ENCODE data around the gene PARD6A. TPM values are rescaled to one million over a fixed set of nuclear protein-coding genes. Genes with fewer than 3 reads are reported as not detected.

The PARD6A gene, protein sequence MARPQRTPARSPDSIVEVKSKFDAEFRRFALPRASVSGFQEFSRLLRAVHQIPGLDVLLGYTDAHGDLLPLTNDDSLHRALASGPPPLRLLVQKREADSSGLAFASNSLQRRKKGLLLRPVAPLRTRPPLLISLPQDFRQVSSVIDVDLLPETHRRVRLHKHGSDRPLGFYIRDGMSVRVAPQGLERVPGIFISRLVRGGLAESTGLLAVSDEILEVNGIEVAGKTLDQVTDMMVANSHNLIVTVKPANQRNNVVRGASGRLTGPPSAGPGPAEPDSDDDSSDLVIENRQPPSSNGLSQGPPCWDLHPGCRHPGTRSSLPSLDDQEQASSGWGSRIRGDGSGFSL
- total RNA-seq (2021; ENCODE audit: unreplicated experiment) (5.6 TPM), Bru-seq, nascent RNA (percentile 39 among the genes with signal in this experiment), BruChase-seq, experiment 1, labeled RNA remaining after a 6-hour chase (percentile 43 among the genes with signal in this experiment), BruChase-seq, experiment 2, labeled RNA remaining after a 2-hour chase (percentile 39 among the genes with signal in this experiment)
- 7.5 and 9.1 TPM in 2 replicates for polyA plus RNA-seq (2012)
- long read RNA-seq, partial matches to known transcripts = 0 of 11 reads
- long read RNA-seq, other reads (novel, unspliced or antisense) = 5 of 11 reads

DNA sequence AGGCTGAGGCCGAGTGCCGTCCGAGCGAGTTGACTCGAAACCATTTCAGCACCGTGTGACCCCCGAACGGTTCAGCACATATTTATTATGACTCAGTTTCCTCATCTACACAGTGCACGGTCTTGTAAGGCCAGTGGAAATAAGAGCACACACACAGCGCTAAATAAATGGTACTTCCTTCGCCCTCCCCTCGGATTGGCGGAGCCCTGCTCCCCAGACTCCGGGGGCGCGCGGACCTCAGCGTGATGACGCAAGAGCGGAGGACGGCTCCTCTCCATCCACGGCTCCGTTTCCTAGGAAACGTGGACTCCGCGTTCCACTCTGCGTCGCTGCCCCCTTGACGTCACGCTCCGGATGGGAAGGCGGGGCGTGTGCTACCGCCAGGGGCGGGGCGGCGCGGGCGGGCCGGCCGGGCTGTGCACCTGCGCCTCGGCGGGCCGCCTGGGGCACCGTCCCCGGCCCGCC, at the start of gene PARD6A:
TSS of gene PARD6A (plus strand) at position 397 of the 465 bp plus-strand sequence. CDS start 79 bp downstream, outside the sequence.
- DNase-seq (ENCODE audit: low read depth, low spot score) (peak; percentile 94), ATAC-seq (peak; percentile 82)
- Histone ChIP-seq H4K20me1 (ENCODE audit: insufficient read depth) (no peaks in the 10 kb centered on the region), H3K36me3 (ENCODE audit: control insufficient read depth in 1 of 2, insufficient read depth in 2 of 2, low read length in 2 of 2) (peaks cover 0 to 6% of the 10 kb centered on the region in 2 experiments; a peak in 1 of 4 replicates), H3K9me2 (ENCODE audit: insufficient read depth) (no peaks in the 10 kb centered on the region), H3K79me2 (ENCODE audit: insufficient read depth, low read length) (peaks cover 20% of the 10 kb centered on the region; the same call in 1 of the 2 replicates), H2AFZ (ENCODE audit: low read depth, low read length, poor library complexity, severe bottlenecking) (no peak within 1 kb of the TSS), H3K27ac (ENCODE audit: low read depth, low read length) (peak within 1 kb of the TSS; percentile 87), H3K9me3 (ENCODE audit: control insufficient read depth in 1 of 2, insufficient read depth in 1 of 2, low read depth in 1 of 2, low read length in 2 of 2) (no peaks in the 10 kb centered on the region), H3K4me3 (replicated peaks in 1 of 2; ENCODE audit: low read depth in 1 of 2, low read length in 2 of 2) (peak within 1 kb of the TSS; percentile 87 to 90), H3K4me2 (ENCODE audit: low read length) (peak within 1 kb of the TSS; percentile 94), H3K27me3 (ENCODE audit: insufficient read depth, low read length) (no peaks in the 10 kb centered on the region), H3K9ac (ENCODE audit: low read length) (peak within 1 kb of the TSS; percentile 78), H3K4me1 (ENCODE audit: control insufficient read depth in 1 of 2, insufficient read depth in 2 of 2, low read length in 2 of 2) (peaks cover 6 to 30% of the 10 kb centered on the region in 2 experiments; a peak in 3 of 4 replicates)
- CTCF ChIA-PET = interaction anchor here (0.6 to 1.5 kb wide), 8 partner anchors 12 to 603 kb away, joined by 3 to 23 read pairs (median 4); partner anchors contain the start of gene SLC7A6
- TF ChIP-seq, protein P1, sequence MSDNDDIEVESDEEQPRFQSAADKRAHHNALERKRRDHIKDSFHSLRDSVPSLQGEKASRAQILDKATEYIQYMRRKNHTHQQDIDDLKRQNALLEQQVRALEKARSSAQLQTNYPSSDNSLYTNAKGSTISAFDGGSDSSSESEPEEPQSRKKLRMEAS (IDR thresholded peaks at IDR 0.05) = no peak
- no peak for TF ChIP-seq SP1 (IDR thresholded peaks at IDR 0.05; ENCODE audit: low read depth)
- peak; percentile 44 for TF ChIP-seq POLR2A (IDR thresholded peaks at IDR 0.05; ENCODE audit: borderline replicate concordance, extremely low read depth, insufficient read depth, insufficient read length)
- TF ChIP-seq FOSL1 (IDR thresholded peaks at IDR 0.05; ENCODE audit: low read depth) = no peak
- RAD21 ChIA-PET (ENCODE audit: low non-redundant PET in 1 of 2, low total read pairs in 2 of 2, uncharacterized antibody in 2 of 2, unreplicated experiment in 2 of 2) = interaction anchor here in 1 of 2 experiments (0.6 kb wide), 1 partner anchor 127 kb away, joined by 3 read pairs; no protein-coding TSS in a partner anchor
- BruUV-seq (replicated peaks) = no TSS peak
- POLR2A ChIA-PET = interaction anchor here (0.8 to 1.0 kb wide), 5 partner anchors 13 to 184 kb away, joined by 3 to 5 read pairs (median 3); partner anchors contain the start of gene CTCF
- intact Hi-C loops (cut with micrococcal nuclease) = loop anchor here (10.0 kb wide), 1 partner anchor 706 kb away; no protein-coding TSS in a partner anchor

DNA sequence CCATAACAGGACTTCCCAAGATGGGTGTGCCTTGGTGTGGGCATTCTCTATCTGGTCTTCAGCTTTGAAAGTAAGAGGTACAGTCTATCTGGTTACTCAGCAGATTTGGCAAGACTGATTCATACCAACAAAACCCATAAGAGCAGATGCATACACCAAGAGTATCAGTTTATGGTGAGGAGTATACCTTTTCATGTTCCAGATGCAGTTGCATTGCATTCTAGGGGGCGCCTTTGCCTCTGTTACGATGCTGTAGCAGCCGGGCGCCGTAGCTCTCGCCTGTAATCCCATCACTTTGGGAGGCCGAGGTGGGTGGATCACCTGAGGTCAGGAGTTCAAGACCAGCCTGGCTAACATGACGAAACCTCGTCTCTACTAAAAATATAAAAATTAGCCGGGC, 47.0 kb upstream of the PARD6A start:
- Histone ChIP-seq H3K9me2 (ENCODE audit: insufficient read depth) (no peaks in the 10 kb centered on the region), H3K4me1 (ENCODE audit: control insufficient read depth in 1 of 2, insufficient read depth in 2 of 2, low read length in 2 of 2) (no peaks in the 10 kb centered on the region), H3K36me3 (ENCODE audit: control insufficient read depth in 1 of 2, insufficient read depth in 2 of 2, low read length in 2 of 2) (peaks cover 25 to 31% of the 10 kb centered on the region in 2 experiments), H3K4me2 (ENCODE audit: low read length) (no peak overlapping the region), H3K27ac (ENCODE audit: low read depth, low read length) (no peak overlapping the region), H2AFZ (ENCODE audit: low read depth, low read length, poor library complexity, severe bottlenecking) (no peak overlapping the region), H3K9me3 (ENCODE audit: control insufficient read depth in 1 of 2, insufficient read depth in 1 of 2, low read depth in 1 of 2, low read length in 2 of 2) (no peaks in the 10 kb centered on the region), H3K79me2 (ENCODE audit: insufficient read depth, low read length) (peaks cover 33% of the 10 kb centered on the region), H3K9ac (ENCODE audit: low read length) (no peak overlapping the region), H4K20me1 (ENCODE audit: insufficient read depth) (0 out of 2 replicates have a peak, but pooled peaks cover 4% of the 10 kb centered on the region), H3K4me3 (replicated peaks in 1 of 2; ENCODE audit: low read depth in 1 of 2, low read length in 2 of 2) (no peak overlapping the region), H3K27me3 (ENCODE audit: insufficient read depth, low read length) (no peaks in the 10 kb centered on the region)
- BruUV-seq (replicated peaks) = no TSS peak
- POLR2A ChIA-PET = no interaction called here
- ATAC-seq (peak; percentile 72), DNase-seq (ENCODE audit: low read depth, low spot score) (no peak)
- intact Hi-C loops (cut with micrococcal nuclease) = no loop called here
- CTCF ChIA-PET = no interaction called here
- RAD21 ChIA-PET (ENCODE audit: low non-redundant PET in 1 of 2, low total read pairs in 2 of 2, uncharacterized antibody in 2 of 2, unreplicated experiment in 2 of 2) = no interaction called here
- TF ChIP-seq, protein P2, sequence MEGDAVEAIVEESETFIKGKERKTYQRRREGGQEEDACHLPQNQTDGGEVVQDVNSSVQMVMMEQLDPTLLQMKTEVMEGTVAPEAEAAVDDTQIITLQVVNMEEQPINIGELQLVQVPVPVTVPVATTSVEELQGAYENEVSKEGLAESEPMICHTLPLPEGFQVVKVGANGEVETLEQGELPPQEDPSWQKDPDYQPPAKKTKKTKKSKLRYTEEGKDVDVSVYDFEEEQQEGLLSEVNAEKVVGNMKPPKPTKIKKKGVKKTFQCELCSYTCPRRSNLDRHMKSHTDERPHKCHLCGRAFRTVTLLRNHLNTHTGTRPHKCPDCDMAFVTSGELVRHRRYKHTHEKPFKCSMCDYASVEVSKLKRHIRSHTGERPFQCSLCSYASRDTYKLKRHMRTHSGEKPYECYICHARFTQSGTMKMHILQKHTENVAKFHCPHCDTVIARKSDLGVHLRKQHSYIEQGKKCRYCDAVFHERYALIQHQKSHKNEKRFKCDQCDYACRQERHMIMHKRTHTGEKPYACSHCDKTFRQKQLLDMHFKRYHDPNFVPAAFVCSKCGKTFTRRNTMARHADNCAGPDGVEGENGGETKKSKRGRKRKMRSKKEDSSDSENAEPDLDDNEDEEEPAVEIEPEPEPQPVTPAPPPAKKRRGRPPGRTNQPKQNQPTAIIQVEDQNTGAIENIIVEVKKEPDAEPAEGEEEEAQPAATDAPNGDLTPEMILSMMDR (IDR thresholded peaks at IDR 0.05 in 2 of 3, conservative IDR thresholded peaks at IDR 0.05 in 1 of 3; ENCODE audit: borderline replicate concordance in 1 of 3, insufficient read depth in 1 of 3, low read depth in 2 of 3, low read length in 2 of 3) = peak in 1 of 3 experiments; percentile 37; a peak in 1 of 6 replicates
- TF ChIP-seq FOSL1 (IDR thresholded peaks at IDR 0.05; ENCODE audit: low read depth) (no peak), RAD21 (IDR thresholded peaks at IDR 0.05; ENCODE audit: low read depth) (no peak), POLR2AphosphoS5 (IDR thresholded peaks at IDR 0.05; ENCODE audit: low read depth, low read length) (no peak)

Measured in HCT116 (cell line).